ENCODE measurements around the gene SIAH3.

SIAH3 gene

DNA sequence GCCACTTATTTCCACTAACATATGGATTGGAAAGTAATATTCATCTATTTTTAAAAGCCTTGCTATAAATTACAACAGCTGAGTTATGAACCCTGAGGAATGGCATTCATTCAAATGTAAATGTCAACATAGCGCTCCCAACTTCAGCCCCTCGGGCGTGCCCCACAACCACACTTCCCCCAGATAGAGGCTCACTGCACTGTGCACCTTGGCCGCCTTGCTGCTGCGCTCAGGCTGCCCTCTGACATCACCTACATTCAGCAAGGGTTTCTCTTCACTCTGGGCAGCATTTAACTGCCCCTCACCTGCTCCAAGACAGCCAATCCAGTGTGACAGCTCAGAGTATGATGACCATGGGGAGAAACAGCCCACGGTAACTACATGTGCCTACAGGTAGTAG lies 35.1 kb downstream of the SIAH3 start:
- no peak for DNase-seq

DNA sequence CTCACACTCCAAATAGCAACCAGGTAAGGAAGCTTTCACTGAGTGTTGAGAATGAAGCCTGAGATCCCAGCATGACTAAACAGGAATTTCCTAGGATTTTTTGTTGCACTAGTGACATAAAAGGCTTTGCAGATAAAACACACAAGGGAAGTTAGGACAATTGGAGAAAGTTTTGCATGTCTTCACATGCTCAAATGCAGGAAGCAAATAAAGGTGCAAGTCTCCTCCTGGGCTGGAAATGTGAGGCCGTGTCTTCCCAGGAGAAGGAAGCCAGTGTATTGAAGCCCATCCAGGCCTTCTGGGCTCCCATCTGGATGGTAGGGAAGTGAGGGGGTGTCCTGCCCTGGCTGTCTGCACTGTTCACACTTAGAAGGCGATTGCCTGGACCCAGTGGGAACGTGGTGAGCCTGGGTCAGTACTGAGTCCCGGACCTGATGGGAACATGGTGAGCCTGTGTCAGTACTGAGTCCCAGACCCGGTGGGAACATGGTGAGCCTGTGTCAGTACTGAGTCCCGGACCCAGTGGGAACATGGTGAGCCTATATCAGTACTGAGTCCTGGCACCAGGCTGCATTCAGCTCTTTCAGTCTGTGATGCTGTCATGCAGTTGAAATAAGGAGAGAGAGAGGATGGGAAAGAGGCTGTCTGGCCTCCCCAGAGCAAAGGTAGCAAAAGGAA lies 38.7 kb downstream of the SIAH3 start:
- DNase-seq, result no peak

DNA sequence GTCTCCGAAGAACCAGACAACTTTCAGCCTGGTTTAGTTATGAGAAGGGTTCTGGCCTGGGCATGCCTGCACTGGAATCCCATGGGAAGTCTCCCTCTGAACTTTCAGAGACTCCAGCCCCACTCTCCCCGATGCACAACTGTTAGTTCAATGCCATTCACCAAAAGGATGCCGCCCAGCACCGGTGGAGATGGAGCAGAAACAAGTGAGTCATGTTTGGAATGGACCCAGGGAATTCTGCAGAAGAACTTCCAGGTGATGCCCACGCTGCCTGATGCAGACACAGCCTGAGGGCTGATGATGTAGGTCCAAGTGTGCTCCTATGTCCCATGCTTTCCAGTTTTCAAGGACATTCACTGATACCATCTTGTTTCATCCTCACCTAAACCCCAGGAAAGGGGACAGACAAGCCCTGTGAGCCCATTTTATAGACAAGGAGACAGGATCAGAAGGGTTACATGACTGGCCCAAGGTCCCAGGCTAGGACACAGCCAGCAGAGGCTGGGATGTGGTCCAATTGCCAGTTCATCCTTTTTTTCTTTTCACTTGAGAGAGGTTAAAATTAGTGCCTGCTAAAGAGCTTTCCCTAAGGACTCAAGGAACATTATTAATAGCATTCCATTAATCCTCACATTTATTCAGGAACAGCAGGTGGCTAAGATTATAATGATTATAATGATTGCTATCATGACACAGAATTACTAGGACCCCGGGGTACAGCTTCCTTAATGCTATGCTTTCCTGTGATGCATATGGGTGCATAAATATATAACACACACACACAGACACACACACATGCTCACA lies 39.5 kb downstream of the SIAH3 start:
- no peak for DNase-seq

DNA sequence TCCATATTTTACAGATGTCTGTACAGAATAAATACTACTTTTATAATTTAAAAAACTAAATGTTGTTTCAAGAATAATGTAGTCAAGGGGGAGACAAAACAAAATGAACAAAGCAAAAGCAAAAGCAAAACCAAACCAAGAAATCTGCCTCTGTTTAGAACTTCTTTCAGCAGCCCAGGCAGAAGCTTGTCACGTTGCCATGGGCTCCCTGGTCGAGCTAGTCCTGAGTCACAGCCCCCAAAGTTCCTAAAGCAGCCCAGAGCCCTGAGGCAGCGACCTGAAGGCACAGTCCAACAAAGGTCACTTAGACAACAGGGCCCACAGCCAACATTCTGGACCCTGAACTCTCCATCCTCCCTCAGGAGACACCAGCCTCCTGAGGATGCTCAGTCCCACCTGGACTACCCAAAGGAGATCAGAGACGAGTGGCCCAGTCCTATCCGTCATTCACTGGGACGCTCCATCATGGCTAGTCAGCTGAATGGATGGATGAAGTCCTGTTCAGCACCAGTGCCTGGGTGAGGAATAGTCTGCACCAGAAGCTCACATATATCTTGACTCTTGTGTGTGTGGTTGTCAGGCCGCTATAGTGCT lies 41.7 kb downstream of the SIAH3 start:
- DNase-seq, result no peak

DNA sequence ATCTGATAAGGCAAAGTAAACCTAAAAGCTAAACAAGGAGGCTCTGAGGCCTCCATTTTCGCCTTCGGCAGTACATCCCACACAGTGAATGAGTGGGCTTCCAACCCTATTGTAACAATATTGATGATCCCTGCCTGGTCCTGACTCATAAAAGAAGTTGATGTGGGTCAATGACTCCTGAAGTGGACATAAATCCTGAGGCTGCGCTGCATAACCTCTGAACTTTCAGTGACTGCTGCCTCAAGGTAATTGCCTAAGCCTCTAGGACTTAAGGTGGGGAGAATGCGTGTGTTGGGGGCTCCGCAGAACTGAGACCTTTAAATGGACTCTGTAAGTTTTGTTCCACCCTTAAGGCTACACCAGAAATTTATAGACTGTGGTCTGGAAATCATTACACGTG lies 42.6 kb downstream of the SIAH3 start:
- no peak for DNase-seq

DNA sequence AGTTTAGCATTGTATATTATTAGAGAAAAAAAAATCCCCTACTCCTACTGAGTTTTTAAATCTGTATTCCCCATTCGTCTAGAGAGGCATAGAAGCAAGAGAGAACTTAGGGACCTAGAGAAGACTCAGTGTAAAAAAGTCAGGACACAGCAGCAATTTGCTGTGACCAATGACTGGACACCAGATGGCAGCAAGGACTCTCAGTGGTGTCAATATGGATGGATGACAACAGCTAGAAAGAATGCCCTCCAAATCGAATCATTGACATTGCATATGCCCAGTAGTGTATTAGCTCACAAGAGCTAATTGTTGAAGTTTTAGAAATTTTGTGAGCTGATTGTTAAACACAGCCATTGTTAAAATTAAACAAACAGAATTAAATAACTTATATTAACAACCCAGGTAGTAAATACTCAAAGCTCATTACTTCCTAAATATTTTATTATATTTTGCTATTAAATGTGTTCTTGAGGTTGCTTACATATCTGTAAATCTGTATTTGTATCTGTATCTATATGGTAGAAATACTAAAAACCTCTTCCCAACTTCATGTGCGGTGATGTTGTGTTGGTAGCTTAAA lies 43.9 kb downstream of the SIAH3 start:
- DNase-seq, result no peak

DNA sequence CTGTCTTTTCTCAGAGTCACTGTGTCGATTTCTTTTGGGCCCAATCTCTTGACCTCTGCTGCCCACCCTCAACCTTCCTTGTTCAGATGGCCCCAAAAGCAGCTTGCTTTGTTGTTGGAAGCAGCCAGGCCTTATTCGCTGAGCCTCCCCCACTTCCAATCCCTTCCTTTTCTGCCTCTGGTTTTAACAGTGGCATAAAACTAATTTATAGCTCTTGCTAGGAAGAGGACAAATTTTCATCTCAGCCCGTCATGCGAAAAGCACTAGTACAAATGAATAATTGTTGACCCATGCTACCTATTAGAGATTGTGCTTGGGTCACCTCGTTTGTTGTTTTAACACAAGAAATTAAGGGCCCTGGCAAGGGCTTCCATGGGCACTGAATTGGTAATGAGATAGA lies 51.1 kb downstream of the SIAH3 start:
- no peak for DNase-seq

DNA sequence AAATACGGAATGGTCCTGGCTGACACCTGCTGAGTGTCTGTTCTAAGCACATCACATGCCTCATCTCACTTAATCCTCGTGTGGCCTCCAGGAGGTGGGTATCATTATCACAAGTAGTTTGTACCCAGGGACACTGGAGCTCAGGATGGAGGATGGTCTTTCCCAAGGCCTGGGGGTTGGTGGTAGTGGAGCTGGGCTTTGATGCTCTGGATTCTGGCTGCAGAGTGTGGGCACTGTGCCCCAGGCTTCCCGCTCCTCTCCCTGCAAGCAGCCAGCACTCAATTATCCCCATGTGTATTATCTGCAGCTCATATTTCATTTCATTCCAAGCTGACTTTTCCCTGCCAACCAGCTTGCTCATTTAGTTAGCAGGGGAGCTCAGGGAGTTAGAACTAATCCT lies 52.1 kb downstream of the SIAH3 start:
- no peak for DNase-seq

DNA sequence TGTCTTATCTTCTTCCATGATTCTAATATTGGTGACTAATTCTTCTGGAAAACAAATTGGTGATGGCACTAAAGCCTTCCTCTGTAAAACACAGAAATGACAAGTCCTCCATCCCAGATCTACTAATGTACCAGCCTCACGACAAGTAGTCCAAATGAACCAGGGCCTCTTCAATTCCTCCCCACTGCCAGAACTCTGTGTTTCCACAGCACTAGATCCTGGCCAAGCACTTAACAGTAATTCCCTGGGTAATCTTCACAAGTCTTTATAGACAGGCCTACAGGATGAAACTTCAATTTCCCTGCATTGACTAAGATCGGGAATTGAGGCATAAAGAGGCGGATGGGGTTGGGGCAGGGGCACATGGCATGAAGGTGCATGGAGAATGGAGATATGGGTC lies 52.7 kb downstream of the SIAH3 start:
- DNase-seq, result no peak

DNA sequence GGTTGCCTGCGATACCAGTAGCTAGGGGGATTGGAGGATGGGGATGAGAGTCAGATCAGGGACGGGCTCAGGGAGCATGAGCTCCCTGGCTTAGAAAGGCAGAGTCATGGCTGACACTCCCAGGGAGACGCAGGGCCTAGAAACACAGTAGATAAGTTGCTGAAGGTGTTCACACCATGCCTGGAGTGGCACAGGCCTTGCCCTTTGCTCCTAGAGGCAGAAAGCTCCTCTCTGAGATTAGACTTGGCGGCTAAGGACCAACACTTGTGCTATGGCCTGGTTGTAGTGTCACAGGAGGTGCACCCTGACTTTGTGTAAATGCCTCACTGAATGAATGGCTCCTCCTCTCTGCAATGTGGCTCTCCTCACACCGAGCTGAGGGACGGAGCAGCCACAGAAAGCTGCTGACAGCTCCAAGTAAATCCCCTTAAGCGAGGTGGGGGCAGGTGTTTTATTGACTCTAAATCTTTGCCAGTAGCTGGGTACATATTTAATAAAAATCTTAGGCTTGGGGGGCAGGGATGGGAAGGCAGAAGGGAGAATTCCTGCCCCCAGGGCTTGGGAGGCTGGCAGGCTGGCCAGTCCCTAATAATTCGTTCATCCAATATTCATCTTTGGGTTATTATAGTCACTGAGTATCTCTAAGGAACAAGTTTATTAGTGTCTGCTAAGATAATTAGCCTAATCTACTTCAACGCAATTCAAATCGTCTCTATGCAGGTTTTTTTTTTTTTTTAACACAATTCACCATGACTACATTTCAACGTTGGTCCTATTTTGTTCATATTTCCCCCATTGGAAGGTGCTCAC lies 54.9 kb downstream of the SIAH3 start:
- no peak for DNase-seq

DNA sequence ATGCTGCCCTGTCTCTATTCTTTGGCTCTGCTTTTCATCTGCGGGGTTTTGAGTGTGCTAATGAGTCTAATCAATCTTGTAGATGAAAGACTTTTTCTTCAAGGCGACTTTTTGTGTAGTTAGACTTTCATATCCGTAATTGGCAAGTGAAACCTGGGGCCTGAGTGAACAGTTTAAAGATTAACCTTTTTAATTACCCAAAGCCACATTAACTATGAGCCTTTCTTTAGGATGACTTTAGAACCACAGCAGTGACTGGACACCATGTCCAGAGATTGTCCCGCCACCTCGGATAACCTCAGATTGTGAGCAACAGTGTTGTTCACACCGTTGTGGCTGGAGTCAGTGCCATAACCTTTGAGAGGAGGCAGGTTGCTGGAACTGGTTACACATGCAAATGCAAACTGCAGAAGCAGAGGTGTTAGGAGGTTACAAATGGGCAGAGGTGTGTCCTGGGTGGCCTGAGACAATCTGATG lies 58.7 kb downstream of the SIAH3 start:
- DNase-seq, result no peak

DNA sequence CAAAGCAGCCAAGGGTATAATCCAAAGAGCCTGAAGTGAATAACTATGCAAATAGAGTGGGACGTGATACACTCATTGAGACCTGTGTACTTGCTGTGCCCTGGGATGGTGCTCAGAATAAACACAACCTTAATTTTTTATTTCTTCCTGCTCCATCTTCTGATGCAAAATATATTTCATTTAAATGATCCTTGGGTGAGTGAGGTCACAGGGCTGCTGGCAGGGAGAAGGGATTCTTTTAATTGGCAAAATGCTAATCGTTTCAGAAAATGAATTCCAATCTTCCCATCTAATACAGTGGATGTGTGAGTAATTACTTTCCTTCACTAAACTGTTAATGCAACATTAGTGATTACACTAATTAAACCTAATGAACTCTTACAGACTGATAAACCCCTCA lies 63.5 kb downstream of the SIAH3 start:
- DNase-seq, result no peak

DNA sequence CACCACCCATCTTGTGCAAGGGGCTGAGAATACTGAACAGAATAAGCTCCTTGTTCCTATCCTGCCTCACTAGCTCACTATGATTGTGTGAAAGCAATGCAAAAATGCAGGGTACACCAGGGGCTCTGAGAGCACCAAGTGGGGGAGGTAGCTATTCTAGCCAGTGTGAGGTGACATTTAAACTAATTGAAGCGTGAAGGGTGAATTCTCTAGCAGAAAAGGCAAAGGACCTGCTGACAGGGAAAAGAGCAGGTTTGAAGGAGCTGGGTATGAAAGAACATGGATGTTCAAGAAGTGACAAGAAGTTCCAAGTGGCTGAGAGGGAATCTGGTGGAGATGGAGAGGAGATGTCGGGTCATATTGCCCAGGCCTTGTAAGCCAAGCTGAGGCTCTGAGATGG lies 64.2 kb downstream of the SIAH3 start:
- no peak for DNase-seq

DNA sequence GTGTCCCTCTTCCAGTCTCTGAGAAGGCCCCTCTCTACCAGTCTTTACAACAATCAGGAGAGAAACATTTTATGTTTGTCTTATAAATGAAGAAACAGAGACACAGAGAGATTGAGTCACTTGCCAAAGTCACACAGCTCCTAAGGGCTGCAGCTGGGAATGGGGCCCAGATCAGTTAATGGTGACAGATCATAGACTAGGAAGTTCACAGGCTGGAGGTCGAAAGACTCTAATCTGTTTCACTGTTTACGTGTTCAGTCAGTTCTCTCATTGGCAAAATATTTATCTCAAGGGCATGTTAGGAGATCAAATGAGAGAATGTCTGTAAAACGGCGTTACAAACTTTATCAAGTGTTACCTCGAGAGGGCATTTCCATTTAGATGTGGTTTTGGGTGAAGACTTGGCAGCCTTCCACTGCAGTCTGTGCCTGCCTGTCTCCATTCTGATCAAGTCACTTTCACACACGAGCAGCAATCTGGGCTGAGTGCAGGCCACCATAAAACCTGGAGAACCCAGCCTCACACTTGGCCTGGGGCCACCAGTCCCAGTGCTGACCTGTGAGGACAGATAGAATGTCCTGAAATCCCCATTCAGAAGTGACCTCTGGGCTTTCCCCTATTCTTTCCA lies 65.1 kb downstream of the SIAH3 start:
- no peak for DNase-seq

DNA sequence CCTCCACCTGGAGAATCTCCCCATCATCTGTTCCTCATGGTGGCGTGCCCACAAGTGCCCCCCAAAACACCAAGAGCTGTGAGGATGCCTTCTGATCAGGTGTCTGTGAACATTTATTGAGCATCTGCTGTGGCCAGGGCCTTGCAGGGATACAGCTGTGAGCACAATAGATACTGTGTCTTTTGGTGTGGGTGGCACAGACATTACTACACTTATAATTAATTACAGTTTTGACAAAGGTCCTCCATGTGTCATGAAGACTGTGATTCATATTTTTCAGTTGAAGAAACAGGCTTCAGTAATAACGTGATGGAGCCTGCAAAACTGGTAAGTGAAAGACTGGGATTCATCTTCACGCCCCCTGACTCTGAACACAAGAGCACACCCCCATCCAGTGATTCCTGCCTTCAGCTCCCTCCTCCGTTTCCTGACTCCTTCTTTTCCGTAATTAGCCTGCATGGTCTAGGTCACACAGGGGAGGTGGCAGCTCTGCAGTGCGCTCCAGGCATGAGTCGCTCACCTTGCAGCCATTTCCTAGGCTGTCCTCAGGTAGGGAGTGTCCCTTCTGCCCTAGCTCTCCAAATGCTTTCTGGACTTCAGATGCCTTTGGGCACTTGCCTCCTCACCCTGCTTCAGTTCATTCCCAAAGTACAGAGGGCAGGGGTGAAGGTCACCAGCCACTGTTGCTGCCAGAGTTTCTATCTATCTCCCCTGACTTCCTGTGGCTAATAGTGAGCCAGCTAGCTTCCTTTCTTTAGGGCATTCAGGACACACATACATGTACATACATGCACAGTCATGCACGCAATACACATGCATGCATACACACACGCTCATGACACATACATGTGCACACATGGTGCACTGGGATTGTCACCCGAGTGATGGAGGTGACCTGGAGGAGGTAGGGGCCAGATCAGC lies 66.5 kb downstream of the SIAH3 start:
- no peak for DNase-seq

DNA sequence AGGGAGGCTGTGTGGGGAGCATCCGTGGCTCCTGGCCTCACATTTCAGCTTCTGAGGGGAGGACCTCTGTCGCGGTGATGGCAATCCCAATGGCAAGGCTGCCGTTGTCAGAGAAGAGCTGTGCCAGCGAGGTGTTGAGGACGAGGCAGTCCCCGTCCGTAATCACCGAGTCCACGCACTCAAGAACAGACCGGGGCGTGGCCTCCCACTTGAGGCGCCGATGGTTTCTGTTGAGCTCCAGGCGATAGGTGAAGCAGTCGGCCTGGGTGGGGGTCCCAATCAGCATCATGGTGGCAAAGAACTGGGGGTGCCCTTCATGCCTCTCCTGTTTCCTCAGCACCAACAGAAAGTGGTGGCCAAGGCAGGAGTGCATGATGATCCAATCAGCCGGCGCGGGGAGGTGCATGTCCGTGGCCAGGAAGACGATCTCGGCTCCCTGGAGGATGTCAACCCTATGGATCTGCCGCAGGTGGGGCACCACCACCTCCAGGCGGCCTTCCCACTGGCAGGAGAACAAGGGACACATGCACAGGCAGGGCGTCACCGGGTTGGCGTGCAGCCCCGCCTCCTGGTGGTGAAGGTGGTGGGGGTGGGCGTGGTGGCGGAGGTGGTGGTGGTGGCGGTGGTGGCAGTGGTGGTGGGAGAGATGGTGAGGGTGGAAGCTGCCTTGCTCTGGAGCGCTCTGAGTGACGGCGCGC lies 68.1 kb downstream of the SIAH3 start:
- no peak for DNase-seq

DNA sequence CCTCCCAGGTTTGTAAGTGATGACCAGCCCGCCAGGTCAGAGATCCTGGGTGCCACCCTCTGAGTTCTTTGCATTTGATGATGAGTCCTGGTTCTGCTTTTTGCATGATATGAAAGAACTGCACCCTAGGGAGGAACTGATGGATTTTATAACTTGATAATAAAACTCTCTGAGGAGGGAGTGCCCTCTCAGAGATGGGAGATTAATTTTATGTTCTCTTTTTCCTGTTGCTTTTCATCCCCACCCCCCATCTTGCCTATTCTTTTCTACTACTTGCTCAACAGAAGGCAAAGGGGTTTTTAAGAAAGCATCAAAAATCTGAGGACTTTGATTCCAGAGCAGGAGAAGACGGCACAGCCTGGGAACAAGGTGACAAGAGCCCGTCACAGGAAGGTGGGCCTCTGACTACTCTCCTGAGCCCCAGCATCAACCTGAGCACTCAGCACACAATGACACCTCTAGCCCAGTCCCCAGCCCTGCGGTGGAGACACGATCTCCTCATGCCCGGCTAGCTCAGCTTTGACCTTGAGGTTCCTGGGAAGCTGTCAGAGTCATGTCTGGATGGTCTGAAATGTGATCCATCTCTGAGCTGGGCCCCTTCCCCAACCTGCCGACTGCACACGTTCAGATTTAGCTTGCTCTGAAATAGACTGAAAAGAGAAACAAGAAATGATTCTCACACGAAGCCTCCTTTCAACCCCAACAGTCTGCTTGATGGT lies 69.1 kb downstream of the SIAH3 start:
- no peak for DNase-seq

DNA sequence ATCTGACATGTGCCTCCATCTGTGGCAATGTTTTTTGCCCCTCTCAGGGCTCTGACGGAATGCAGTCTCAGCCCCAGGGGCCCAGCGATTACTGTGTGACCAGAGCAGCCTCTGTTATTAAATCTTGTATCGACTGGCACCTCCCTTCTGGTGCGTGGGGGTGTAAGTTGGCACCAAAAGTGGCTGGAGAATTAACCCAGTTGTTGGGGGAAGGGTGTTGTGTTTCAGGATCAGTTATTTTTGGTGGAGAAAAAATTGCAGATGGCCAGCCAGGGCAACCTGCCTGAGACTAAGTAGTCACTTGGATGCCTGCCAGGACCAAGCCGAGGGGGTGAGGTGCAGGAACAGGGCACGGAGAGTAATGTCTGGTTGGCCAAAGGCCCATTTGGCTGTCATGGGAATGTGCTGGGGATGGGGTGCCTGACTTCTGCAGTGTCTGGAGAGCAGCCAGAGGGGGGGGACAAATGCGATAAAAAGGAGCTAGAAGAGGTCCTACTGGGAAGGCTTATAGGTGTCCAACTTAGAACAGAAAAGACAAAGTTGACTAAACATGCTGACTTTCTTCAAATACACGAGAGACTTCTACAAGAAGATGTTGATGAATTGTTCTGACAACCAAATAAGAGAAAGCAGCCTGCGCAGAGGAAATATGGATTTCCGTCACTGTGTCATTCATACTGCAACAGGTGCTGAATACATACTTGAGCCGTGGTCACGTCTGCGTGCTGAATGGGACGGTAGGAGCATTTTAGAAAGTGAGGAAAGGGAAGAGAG lies 69.8 kb downstream of the SIAH3 start:
- DNase-seq, result no peak

DNA sequence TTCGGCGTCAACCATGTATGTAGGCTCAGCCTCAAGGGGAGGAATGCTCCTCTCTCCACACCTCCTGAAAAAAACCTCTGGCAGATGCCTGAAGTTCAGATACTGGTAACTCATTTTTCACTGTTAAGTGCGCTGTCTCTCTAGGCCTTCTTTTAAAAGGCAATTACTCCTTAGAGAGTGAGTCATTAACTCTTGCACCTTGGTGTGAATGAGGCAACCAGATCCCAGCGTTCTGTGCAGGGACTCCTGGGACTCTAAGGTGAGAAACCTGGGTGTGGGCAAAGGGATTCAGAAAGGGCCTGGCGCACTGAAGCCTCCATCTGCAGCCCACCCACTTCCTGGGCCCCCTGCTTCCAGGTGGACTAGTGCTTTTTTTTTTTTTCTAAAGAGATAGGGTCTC lies 71.7 kb downstream of the SIAH3 start:
- no peak for DNase-seq

All from activated T-cell treated with anti-CD3 and anti-CD28 coated beads for 4 hours (primary cell).